ENCODE data around the gene LEAP2. TPM values are rescaled to one million over a fixed set of nuclear protein-coding genes. Genes with fewer than 3 reads are reported as not detected.

Gene LEAP2
- total RNA-seq, 1 experiment from 2014 or later: 0.36 TPM

DNA sequence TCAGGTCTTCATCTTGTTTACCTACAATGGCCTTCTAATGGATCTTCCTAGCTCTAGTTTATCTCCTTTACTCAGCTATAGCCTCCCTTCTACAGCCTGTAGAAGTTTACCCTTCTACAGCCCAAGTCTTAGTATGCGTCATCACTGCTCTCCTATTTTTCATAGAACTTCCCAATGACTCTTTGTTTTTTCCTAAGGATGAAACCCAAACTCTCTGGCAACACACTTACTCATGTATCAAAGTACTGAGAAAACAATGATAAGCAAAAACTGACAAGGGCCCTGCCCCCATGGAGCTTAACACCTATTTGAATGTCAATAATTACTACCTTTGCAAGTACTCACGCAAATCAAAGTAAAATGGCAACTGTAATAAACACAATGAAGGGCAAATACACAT, 33.7 kb downstream of the LEAP2 start:
- H2AFZ ChIP-seq (ENCODE audit: low read length): no peak overlapping the region
- H3K36me3 ChIP-seq (ENCODE audit: low read depth, low read length): no peaks in the 10 kb centered on the region; the same call in 1 of the 2 replicates
- ChIA-PET POLR2A (ENCODE audit: unreplicated experiment) (no interaction called here), CTCF (no interaction called here)
- no peak for TF ChIP-seq EZH2 (IDR thresholded peaks at IDR 0.05; ENCODE audit: low read length, unreplicated experiment)
- TF ChIP-seq EZH2phosphoT487 (IDR thresholded peaks at IDR 0.05; ENCODE audit: borderline replicate concordance, low read length): no peak
- H3K79me2 ChIP-seq (ENCODE audit: low read length): no peaks in the 10 kb centered on the region
- H3F3A ChIP-seq (ENCODE audit: low read length, unreplicated experiment): no peaks in the 10 kb centered on the region
- ATAC-seq: no peak
- no peaks in the 10 kb centered on the region for H3K9me2 ChIP-seq (replicated peaks; ENCODE audit: low read length)
- no peak overlapping the region for H3K4me3 ChIP-seq (ENCODE audit: low read length)
- no peak overlapping the region for H3K4me2 ChIP-seq (ENCODE audit: low read length)
- H3K9me3 ChIP-seq (ENCODE audit: low read length): no peaks in the 10 kb centered on the region
- DNase-seq: no peak
- no peak overlapping the region for H3K27ac ChIP-seq (ENCODE audit: low read length)
- no TSS peak for BruUV-seq (replicated peaks)
- intact Hi-C loops (cut with micrococcal nuclease): no loop called here
- no peaks in the 10 kb centered on the region for H3K4me1 ChIP-seq (ENCODE audit: insufficient read depth, low read length)
- H4K20me1 ChIP-seq (ENCODE audit: low read length): no peaks in the 10 kb centered on the region
- no peak overlapping the region for H3K9ac ChIP-seq (ENCODE audit: low read length)
- no peaks in the 10 kb centered on the region for H3K27me3 ChIP-seq (ENCODE audit: low read length)

DNA sequence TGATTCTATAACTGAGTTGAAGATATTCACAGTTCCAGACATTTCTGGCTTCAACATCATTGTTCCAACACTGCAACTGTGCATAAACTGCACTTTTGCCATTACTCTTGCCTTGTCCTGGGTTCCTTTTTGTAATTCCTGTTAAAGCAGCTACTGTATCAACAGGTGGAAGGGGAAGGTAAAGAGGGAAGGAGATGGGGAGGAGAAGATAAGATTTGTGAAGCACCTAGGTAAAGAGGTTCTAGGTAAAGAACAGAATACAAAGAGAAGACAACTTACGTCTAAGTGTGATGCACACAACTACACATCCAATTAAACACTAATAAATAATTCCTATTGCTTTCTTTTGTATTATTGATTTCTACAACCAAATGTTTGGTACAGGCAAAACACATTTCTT, 36.2 kb downstream of the LEAP2 start:
- ChIA-PET CTCF (no interaction called here), POLR2A (ENCODE audit: unreplicated experiment) (no interaction called here)
- no TSS peak for BruUV-seq (replicated peaks)
- H3K9me3 ChIP-seq (ENCODE audit: low read length): no peaks in the 10 kb centered on the region
- no peaks in the 10 kb centered on the region for H3K27me3 ChIP-seq (ENCODE audit: low read length)
- no peak overlapping the region for H2AFZ ChIP-seq (ENCODE audit: low read length)
- no peak for DNase-seq
- TF ChIP-seq EZH2 (IDR thresholded peaks at IDR 0.05; ENCODE audit: low read length, unreplicated experiment) (no peak), CTCF (conservative IDR thresholded peaks at IDR 0.05; ENCODE audit: low read depth, low read length) (no peak), EZH2phosphoT487 (IDR thresholded peaks at IDR 0.05; ENCODE audit: borderline replicate concordance, low read length) (no peak)
- H3K36me3 ChIP-seq (ENCODE audit: low read depth, low read length): no peaks in the 10 kb centered on the region; the same call in 1 of the 2 replicates
- no peaks in the 10 kb centered on the region for H4K20me1 ChIP-seq (ENCODE audit: low read length)
- H3K4me2 ChIP-seq (ENCODE audit: low read length): no peak overlapping the region
- no peak overlapping the region for H3K4me3 ChIP-seq (ENCODE audit: low read length)
- no peaks in the 10 kb centered on the region for H3F3A ChIP-seq (ENCODE audit: low read length, unreplicated experiment)
- no peak overlapping the region for H3K27ac ChIP-seq (ENCODE audit: low read length)
- H3K4me1 ChIP-seq (ENCODE audit: insufficient read depth, low read length): no peaks in the 10 kb centered on the region
- no peak for ATAC-seq
- intact Hi-C loops (cut with micrococcal nuclease): no loop called here
- H3K79me2 ChIP-seq (ENCODE audit: low read length): no peaks in the 10 kb centered on the region
- H3K9me2 ChIP-seq (replicated peaks; ENCODE audit: low read length): no peaks in the 10 kb centered on the region
- no peak overlapping the region for H3K9ac ChIP-seq (ENCODE audit: low read length)

DNA sequence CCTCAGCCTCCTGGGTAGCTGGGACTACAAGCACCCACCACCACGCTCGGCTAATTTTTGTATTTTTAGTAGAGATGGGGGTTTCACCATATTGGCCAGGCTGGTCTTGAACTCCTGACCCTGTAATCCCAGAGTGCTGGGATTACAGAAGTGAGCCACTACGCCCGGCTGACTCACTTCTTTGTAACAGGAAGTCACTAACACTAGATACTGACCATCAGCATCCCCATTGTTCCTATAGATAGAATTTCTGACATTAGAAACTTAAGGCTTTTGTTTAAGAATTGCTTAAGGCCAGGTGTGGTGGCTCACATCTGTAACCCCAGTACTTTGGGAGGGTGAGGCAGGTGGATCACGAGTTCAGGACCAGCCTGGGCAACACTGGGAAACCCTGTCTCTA, 42.2 kb downstream of the LEAP2 start:
- H4K20me1 ChIP-seq (ENCODE audit: low read length): no peaks in the 10 kb centered on the region
- H3K79me2 ChIP-seq (ENCODE audit: low read length): no peaks in the 10 kb centered on the region
- ChIA-PET POLR2A (ENCODE audit: unreplicated experiment) (no interaction called here), CTCF (no interaction called here)
- no peaks in the 10 kb centered on the region for H3K27me3 ChIP-seq (ENCODE audit: low read length)
- DNase-seq: peak; percentile 20
- H3K9me2 ChIP-seq (replicated peaks; ENCODE audit: low read length): no peaks in the 10 kb centered on the region
- no peak overlapping the region for H2AFZ ChIP-seq (ENCODE audit: low read length)
- no peak overlapping the region for H3K4me2 ChIP-seq (ENCODE audit: low read length)
- H3K36me3 ChIP-seq (ENCODE audit: low read depth, low read length): no peaks in the 10 kb centered on the region; the same call in 1 of the 2 replicates
- no peak overlapping the region for H3K4me3 ChIP-seq (ENCODE audit: low read length)
- ATAC-seq: no peak
- no peak overlapping the region for H3K27ac ChIP-seq (ENCODE audit: low read length)
- no peaks in the 10 kb centered on the region for H3K9me3 ChIP-seq (ENCODE audit: low read length)
- intact Hi-C loops (cut with micrococcal nuclease): no loop called here
- H3K4me1 ChIP-seq (ENCODE audit: insufficient read depth, low read length): no peaks in the 10 kb centered on the region
- H3F3A ChIP-seq (ENCODE audit: low read length, unreplicated experiment): no peaks in the 10 kb centered on the region
- no peak for TF ChIP-seq EZH2phosphoT487 (IDR thresholded peaks at IDR 0.05; ENCODE audit: borderline replicate concordance, low read length)
- no peak for TF ChIP-seq EZH2 (IDR thresholded peaks at IDR 0.05; ENCODE audit: low read length, unreplicated experiment)
- no peak for TF ChIP-seq CTCF (conservative IDR thresholded peaks at IDR 0.05; ENCODE audit: low read depth, low read length)
- no peak overlapping the region for H3K9ac ChIP-seq (ENCODE audit: low read length)
- BruUV-seq (replicated peaks): no TSS peak
